GM19397 (cell line): ENCODE results near the gene ARMC5.
"Not testable (repeated sequence)": the region's sequence is repeated elsewhere in the genome, so short reads cannot be mapped to it uniquely, and the experiment has no call there.

Experiments used
- ATAC-seq: cut with Tn5 transposase; IDR thresholded peaks from one replicate; pipeline ENCODE4 v1.9.1; 2021; ENCODE audit warnings: mild to moderate bottlenecking, moderate library complexity; ENCODE audit not compliant: unreplicated experiment

Gene ARMC5

GRCh38 chr16:31435341-31436220 lies 23.7 kb upstream of the ARMC5 start:
- ATAC-seq, result no peak

- ATAC-seq, result no peak
Measured at GRCh38 chr16:31436221-31437045, 22.9 kb upstream of the ARMC5 start.

DNA sequence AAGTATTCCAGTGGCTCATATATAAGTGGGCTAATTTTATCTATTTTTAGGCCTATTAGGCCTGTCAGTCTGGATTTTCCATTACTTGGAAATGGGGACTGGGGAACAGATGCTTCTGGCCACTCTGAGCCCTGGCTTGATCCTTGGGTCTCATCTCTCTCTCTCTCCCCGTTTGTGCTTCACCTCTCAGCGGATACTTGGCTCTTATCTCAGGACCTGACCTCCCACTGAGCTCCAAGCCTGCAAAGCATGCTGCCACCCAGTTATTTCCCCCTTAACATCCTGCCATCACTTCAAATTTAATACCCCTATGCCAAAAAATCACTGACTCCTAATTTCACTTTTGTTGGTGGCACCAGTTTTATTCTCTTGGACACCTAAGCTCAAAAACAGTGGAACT lies 20.9 kb upstream of the ARMC5 start:
- ATAC-seq, result no peak

GRCh38 chr16:31439023-31439422 lies 20.3 kb upstream of the ARMC5 start:
- ATAC-seq, result not testable (repeated sequence)

DNA sequence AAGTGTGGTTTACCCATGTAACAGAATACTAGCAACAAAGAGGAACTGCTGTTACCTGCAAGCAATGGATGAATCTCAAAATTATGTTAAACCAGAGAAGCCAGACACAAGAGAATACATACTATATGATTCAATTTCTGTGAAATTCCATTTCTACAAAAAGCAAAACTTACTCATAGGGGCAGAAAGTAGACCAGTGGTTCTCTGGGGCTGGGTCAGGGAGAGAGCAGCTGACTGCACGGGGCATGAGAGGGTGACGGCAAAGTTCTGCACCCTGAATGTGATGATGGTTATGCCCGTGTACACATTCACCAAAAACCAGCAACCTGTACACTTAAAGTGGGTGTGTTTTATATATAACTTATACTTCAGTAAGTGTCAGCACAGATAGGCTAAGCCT lies 19.8 kb upstream of the ARMC5 start:
- ATAC-seq, result no peak

DNA sequence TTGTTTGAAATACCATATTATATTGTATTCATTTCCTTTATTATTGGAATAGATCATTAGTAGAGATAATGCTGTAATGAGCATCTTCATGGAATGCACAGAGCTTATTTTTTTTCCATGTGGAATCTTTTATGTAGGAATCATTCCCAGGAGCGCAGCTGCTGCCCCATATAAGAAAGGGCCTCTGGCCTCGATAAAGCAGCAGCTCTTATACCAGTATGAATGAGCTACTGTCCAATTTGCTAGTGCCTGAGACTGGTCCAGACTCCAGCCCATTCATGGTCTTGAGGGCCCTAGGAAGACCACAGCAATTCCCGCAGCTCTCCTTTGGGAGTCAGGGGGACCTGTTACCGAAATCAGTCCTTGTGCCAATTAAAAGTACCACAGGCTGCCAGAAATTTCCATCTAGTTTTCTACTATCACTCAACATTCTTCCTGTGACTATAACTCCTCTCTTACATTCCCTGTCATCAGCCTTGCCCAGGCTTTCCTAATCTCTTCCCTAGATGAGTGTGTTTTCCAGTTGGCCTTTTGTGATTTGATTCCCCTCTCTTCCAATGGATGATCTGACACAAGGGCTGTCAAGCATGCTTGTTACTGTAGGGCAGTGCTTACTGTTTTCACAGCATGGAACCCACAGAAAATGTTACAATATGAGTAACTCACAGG lies 18.7 kb upstream of the ARMC5 start:
- no peak for ATAC-seq

GRCh38 chr16:31441956-31442355 lies 17.3 kb upstream of the ARMC5 start:
- ATAC-seq, result no peak

DNA sequence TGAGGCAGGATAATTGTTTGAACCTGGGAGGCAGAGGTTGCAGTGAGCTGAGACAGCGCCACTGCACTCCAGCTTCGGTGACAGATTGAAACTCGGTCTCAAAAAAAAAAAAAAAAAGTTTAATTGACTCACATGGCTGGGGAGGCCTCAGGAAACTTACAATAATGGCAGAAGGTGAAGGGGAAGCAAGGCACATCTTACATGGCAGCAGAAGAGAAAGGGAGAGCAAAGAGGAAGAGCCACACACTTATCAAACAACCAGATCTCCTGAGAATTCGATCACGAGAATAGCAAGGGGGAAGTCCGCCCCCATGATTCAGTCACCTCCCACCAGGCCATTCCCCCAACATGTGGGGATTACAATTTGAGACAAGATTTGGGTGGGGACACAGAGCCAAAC lies 13.4 kb upstream of the ARMC5 start:
- ATAC-seq, result not testable (repeated sequence)

- no peak for ATAC-seq
Measured at GRCh38 chr16:31451201-31451600, 8.1 kb upstream of the ARMC5 start.

GRCh38 chr16:31451681-31452351 lies 7.5 kb upstream of the ARMC5 start:
- no peak for ATAC-seq

DNA sequence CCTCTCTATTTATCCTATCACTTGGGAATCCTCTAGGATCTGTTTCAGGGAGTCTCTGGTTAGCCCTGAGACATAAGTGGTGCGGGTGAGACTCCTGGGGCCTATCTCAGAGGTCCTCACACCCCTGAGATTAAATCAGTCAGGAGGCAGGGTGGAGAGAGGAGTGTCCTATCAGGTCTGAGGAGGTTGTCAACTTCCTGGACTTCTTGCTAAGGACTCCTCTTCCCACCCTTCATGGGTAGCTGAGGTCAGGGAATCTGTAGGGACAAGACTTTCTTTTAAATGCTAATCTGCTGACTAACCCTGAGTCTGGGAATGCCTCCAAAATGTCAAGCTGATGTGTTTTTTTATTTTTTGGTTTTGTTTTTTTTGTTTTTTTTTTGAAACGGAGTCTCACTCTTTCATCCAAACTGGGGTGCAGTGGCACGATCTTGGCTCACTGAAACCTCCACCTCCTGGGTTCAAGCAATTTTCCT lies 6.6 kb upstream of the ARMC5 start:
- no peak for ATAC-seq

DNA sequence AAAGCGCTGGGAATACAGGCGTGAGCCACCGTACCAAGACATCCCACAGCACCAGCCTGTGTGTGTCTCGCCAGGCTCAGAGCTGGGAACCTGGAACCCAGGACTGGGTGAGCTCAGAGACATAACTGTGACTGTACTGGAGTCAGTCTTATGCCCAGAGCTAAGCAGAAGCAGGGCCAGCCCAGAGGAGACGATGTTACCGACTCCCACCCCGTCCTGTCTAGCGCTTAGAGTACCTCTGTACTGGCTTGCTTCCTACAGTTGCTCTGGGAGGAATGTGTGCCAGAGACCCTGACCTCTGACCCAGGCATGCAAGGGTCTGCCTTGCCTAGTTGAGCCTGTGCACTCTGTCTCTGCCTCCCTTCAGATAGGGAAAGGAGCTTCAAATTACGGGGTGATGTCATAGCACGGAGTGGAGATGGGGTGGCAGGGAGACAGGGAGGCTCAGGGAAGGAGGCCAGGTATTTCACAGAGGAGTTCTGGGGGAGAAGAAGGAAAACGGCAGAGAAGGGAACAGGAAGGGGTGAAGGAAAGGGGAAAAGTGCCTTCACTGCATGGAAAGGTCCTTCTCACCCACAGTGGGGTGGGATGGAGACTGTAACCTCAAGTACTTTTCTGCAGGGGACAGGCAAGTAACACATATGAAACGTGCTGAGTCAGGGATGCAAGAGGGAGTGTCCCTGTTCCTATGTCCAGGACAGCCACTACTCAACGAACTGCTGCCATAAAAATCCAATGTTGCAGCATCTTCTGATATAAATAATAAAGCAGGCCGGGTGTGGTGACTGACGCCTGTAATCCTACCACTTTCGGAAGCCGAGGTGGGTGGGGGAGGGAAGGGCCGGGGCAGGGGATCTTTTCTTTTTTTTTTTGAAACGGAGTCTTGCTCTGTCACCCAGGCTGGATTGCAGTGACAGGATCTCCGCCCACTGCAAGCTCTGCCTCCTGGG lies 5.8 kb upstream of the ARMC5 start:
- ATAC-seq, result no peak

DNA sequence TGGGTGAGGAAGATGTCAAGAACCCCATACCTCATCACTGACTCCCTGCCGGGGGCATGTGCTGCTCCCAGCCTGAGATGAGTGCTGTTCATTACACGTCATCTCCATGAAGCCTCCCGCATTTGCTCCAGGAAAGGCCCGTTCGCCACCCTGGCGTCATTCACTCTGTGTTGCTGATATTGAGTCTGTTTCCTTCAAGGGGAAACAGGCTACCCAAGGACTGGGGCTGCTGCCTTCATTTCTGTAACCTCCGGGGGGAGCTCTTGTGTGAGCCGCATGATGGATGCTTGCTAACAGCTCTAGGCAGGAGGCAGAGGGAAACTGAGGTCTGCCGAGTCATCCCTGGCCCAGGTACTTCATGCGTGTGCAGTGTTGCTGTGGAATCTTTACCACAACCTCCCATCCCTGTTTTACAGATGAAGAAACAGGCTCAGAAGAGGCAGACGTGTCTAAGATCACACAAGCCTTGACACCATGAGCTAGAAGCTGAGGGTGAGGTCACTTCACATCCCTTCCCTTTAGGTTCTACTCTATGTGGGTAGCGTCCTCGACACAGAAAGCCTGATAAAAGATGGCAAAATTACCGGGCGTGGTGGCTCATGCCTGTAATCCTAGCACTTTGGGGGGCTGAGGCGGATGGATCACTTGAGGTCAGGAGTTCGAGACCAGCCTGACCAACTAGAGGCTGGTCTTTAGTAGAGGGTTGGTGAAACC lies 3.5 kb upstream of the ARMC5 start:
- no peak for ATAC-seq

- no peak for ATAC-seq
Measured at GRCh38 chr16:31456988-31457360, 2.3 kb upstream of the ARMC5 start.

DNA sequence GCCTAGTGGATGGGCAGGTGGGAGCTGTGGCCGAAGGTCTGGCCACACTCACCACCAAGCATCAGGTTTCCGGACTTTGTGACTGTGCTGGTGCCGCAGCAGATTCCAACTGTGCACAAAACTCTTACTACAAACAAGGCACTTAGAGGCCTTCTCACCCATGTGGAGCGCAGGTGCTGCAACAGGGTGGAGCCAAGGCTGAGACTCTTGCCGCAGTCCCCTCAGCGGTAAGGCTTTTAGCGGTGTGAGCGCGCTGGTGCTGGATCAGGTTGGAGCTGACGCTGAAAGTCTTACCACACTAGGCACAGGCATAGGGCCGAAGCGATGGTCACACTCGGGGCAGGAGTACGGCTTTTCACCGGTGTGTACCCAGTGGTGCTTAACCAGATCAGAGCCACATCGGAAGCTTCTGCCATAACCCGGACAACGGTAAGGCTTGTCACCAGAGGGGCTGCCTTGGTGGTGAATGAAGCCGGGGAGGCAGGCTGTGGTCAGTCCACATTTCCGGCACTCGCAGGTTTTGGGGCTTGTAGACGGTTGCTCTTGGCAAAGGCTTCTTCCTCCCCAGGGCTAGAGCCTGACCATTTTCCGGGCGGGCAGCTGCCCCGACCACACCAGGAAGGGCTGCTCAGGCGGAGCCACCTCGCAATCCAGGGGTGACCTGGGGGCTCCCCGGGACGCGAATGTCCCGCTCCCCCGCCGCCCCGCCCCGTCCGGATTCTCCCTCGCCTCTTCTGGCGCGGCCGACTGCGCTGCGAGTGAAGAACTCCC lies 1.0 kb upstream of the ARMC5 start:
- peak; percentile 10 for ATAC-seq

DNA sequence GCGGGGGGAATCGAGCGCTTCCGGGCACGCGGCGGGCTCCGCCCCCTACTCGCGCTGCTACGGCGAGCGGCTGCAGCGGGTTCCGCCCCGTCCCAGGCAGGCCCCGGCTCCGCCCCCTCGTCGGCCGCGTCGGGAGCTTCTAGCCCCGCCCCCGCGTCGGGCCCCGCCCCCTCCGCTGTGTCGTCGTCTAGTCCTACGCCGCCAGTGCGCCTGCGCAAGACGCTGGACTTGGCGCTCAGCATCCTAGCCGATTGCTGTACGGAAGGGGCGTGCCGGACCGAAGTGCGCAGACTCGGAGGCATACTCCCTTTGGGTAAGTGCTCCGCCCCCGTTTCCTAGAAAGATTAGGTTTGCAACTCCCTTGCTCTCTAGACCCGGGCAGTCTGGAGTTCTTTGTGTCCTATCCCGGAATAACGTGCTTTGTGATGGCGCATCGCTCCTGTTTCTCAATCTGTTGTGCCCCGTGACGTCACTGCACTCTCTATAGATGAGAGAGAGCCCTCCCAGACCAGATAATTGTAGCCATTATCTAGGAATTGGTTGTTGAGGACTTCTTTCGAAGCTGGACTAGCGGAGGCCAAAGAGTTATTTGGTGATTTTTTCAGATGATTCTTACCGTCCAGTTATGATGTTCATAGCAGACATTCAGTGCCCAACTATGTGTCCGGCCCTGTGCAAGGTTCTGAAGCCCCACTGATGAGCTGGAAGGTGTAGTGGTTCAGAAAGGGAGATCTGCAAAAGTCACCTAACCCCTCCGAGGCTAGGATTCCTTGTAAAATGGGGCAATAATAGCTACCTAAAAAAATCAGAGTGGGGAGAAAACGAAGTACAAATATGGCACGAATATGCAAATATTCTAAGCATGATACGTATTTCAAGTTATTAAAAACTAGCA lies 633 bp downstream of the ARMC5 start:
- ATAC-seq, result peak; percentile 75

DNA sequence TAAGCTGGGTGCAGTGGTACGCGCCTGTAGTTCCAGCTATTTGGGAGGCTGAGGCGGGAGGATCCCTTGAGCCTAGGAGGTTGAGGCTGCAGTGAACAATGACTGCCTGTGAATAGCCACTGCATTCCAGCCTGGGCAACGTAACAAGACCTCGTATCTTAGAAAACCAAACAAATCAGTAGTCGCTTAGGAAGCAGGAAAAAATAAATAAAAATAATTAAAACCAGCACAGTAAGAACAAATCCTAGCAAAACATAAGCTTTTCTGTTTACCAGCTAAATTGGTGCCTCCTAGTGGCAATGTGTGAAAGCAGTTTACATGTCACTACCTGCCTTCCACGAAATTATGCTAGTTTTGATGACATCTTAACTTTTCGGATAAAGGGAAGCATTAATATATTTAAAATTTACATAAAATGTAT lies 1.3 kb downstream of the ARMC5 start:
- no peak for ATAC-seq
